Immature natural killer cell (primary cell): Measurements from ENCODE around the gene DOK5. TPM values are rescaled to one million over a fixed set of nuclear protein-coding genes. Genes with fewer than 3 reads are reported as not detected.

ENCODE experiments used
- DNase-seq, 3 donors: peaks; one replicate each; pipeline ENCODE4 v3.0.0; 2022; ENCODE audit warnings: mixed read lengths in 1 of 3
- H3K27ac Mint-ChIP-seq, 6 donors: one replicate each; pipeline ENCODE4 v1.8.0; 2020; ENCODE audit warnings: mixed read lengths in 6 of 6, mild to moderate bottlenecking in 5 of 6, inconsistent platforms in 4 of 6, moderate library complexity in 3 of 6
- H3K27me3 Mint-ChIP-seq, 3 donors: one replicate each; pipeline ENCODE4 v1.8.0; 2020 to 2021; ENCODE audit warnings: low read depth in 3 of 3, mild to moderate bottlenecking in 3 of 3, mixed read lengths in 3 of 3, moderate library complexity in 3 of 3, inconsistent platforms in 1 of 3
- H3K36me3 Mint-ChIP-seq, 3 donors: one replicate each; pipeline ENCODE4 v1.8.0; 2020; ENCODE audit warnings: mixed read lengths in 3 of 3, inconsistent platforms in 2 of 3, mild to moderate bottlenecking in 2 of 3
- H3K4me1 Mint-ChIP-seq, 2 donors: one replicate each; pipeline ENCODE4 v1.8.0; 2020; ENCODE audit warnings: inconsistent platforms in 2 of 2, mild to moderate bottlenecking in 2 of 2, mixed read lengths in 2 of 2, moderate library complexity in 1 of 2
- H3K4me3 Mint-ChIP-seq, 5 donors: one replicate each; pipeline ENCODE4 v1.8.0; 2020; ENCODE audit warnings: mild to moderate bottlenecking in 5 of 5, mixed read lengths in 5 of 5, inconsistent platforms in 3 of 5, moderate library complexity in 3 of 5
- H3K9me3 Mint-ChIP-seq, 6 donors: one replicate each; pipeline ENCODE4 v1.8.0; 2020; ENCODE audit warnings: mild to moderate bottlenecking in 6 of 6, mixed read lengths in 6 of 6, inconsistent platforms in 4 of 6, moderate library complexity in 3 of 6
- polyA plus RNA-seq, 3 donors: library from polyadenylated mRNA; unstranded; fragments of 300-500 nt; fragmentation: Illumina TruSeq; gene quantifications; one replicate each; pipeline ENCODE4 v1.2.3, GENCODE V29; 2021

DOK5 gene
- polyA plus RNA-seq, 3 donors from 2014 or later: not detected

DNA sequence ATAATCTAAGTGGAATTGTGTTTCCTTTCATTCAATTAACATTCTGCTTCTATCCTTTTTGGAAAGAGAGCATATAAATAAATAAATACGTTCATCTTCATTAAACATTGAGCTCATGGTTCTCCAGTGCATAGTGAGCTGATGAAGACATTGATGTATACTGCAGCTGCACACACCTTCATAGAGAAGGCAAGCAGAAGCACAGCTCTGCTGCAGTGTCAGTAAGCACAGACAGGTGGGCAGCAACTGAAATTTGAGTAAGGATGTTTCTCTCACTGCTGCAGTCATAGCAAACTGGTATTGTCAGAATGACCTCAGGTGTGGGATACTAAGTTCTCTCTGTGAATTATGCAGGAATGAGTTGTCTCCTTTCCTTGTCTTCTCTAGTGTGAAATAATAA is 202.9 kb downstream of the DOK5 start:
- Mint-ChIP-seq H3K4me3 (no peak overlapping the region), H3K9me3 (no peaks in the 10 kb centered on the region), H3K4me1 (no peaks in the 10 kb centered on the region), H3K27ac (no peak overlapping the region), H3K36me3 (no peaks in the 10 kb centered on the region), H3K27me3 (peaks cover 1 to 5% (median 1%) of the 10 kb centered on the region in 3 donors)
- no peak for DNase-seq

DNA sequence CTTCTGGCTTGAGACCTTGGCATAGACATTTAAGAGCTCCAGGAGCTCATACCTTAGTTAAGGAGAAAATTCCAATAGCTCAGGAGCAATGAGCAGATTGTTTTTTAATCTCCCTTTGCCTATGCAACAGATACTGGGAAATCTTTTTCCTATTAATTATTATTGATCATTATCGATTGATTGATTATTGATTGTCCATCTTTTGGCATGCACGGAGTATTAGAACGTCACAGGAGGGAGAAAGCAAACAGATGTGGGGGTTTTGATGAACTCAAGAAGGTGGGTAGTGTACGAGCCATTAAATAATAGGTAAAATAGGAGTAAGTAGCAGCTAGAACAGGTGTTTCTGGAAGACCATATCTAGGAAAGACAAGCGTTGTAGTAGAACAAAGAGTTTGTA is 205.0 kb downstream of the DOK5 start:
- peaks cover 0 to 6% (median 1%) of the 10 kb centered on the region in 3 donors for H3K27me3 Mint-ChIP-seq
- DNase-seq: no peak
- H3K36me3 Mint-ChIP-seq: no peaks in the 10 kb centered on the region
- H3K27ac Mint-ChIP-seq: no peak overlapping the region
- H3K9me3 Mint-ChIP-seq: no peaks in the 10 kb centered on the region
- H3K4me3 Mint-ChIP-seq: no peak overlapping the region
- H3K4me1 Mint-ChIP-seq: no peaks in the 10 kb centered on the region

DNA sequence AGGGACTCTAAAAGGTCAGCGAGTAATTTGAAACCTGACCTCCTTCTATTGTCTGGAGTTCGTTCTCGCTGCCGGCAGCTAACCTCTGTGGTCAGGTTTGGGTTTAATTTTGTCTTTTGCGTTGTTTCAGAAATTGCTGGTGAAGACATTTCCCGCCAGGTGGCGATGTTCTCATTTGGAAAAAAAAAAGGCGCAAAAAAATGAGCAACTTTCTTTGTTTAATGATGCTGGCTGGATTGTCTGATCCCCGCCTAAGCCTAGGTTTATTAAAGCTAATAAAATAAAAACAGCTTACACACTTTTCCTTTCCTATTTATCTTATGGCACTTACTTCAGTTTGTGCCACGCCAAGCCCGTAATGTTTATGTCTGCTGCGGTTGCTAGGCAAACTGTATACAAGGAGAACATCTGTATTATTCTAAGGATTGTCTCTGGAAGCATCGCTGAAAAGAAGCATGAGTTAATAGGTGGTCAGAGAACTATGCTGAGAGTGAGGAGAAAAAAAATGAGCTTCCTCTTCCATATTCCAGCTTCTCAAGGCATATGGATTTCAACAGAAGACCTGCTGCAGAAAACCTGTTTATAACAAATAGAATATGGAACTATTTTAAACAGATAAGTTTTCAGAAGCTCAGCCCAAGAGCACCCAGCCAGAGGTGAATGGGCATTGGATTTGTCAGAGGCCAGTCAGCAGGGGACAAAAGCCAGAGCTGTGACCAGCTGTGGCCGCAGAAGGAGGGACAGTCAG is 205.7 kb downstream of the DOK5 start:
- Mint-ChIP-seq H3K4me1 (no peaks in the 10 kb centered on the region), H3K36me3 (no peaks in the 10 kb centered on the region), H3K4me3 (no peak overlapping the region), H3K27me3 (peaks cover 0 to 7% (median 1%) of the 10 kb centered on the region in 3 donors), H3K27ac (no peak overlapping the region), H3K9me3 (no peaks in the 10 kb centered on the region)
- DNase-seq: no peak

DNA sequence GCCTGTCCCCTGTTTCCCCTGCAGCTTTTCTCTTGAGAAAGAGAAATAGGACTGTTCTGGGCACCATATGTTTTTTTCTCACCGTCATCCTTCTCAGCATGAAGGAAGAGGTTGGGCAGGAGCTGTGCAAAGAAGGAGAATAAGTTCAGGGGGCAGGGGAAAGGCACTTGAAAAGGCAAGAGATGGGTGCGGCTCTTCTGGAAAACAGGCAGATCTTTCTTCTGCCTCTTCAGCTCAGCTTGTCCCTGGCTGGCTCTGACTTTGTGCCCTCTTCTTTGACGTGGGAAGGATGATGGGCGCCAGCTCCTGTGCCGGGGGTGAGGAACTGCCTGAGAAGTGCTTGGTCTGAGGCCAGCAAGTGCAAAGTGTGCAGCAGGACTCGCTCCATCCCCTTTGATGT is 206.5 kb downstream of the DOK5 start:
- no peak for DNase-seq
- no peak overlapping the region for H3K27ac Mint-ChIP-seq
- peaks cover 0 to 7% (median 1%) of the 10 kb centered on the region in 3 donors for H3K27me3 Mint-ChIP-seq
- no peak overlapping the region for H3K4me3 Mint-ChIP-seq
- no peaks in the 10 kb centered on the region for H3K4me1 Mint-ChIP-seq
- H3K9me3 Mint-ChIP-seq: no peaks in the 10 kb centered on the region
- H3K36me3 Mint-ChIP-seq: no peaks in the 10 kb centered on the region

DNA sequence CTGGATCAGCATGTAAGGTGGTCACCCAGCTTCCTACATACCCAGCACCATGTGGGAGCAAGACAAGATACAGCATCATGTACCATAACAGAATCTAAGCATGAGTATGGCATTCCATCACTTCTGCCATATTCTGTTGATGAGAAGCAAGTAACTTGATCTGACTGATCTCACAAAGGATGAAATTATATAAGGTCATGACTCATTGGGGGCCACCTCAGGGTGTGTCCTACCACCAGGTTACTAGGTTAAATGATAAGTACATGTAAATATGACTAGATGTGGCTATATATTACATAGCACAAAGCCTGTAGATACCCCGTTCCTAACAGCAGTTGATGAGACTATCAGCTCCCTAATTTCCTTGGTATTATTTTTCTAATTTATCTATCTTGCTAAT is 213.1 kb downstream of the DOK5 start:
- no peaks in the 10 kb centered on the region for H3K9me3 Mint-ChIP-seq
- H3K36me3 Mint-ChIP-seq: no peaks in the 10 kb centered on the region
- H3K4me1 Mint-ChIP-seq: no peaks in the 10 kb centered on the region
- no peak for DNase-seq
- peaks cover 1 to 7% (median 4%) of the 10 kb centered on the region in 3 donors for H3K27me3 Mint-ChIP-seq
- H3K27ac Mint-ChIP-seq: no peak overlapping the region
- H3K4me3 Mint-ChIP-seq: no peak overlapping the region

DNA sequence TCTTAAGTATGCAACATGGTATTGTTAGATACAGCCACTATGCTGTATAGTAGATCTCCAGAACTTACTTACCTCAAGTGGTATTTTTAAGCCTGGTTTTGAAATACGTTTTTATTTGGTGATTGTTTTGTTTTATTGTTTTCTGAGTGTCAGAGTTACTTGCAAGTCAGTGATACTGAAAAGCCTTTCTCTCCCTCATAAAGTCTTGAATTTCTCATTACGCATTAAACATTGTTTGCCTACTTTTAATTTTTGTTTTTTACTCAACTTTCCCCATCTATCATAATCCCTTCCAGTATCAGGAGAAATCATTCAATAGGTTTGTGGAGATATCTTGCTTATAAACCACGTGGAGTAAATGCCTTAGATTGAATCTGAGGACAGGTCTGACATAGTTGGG is 214.9 kb downstream of the DOK5 start:
- peaks cover 1 to 10% (median 6%) of the 10 kb centered on the region in 3 donors for H3K27me3 Mint-ChIP-seq
- no peak for DNase-seq
- no peak overlapping the region for H3K27ac Mint-ChIP-seq
- no peaks in the 10 kb centered on the region for H3K36me3 Mint-ChIP-seq
- no peak overlapping the region for H3K4me3 Mint-ChIP-seq
- no peaks in the 10 kb centered on the region for H3K9me3 Mint-ChIP-seq
- H3K4me1 Mint-ChIP-seq: no peaks in the 10 kb centered on the region

DNA sequence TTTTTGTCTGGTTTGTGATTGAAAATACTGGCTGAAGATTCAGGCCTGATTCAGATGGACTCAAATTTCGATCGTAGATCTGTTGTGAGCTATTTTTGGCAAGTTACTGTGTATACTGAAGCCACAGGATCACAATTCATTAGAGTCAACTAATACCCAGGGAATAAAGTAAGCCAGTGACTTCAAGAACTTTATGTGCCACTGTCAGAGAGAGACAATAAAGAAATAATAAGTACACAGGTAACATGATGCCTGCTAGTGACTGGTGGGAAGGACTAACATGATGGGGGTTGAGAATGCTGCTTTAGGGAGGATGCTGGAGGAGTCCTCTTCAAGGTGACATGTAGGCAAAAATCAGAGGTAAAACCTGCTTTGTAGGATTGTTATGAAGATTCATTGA is 215.9 kb downstream of the DOK5 start:
- Mint-ChIP-seq H3K4me1 (no peaks in the 10 kb centered on the region), H3K27ac (no peak overlapping the region), H3K9me3 (no peaks in the 10 kb centered on the region), H3K4me3 (no peak overlapping the region), H3K27me3 (peaks cover 1 to 10% (median 4%) of the 10 kb centered on the region in 3 donors), H3K36me3 (no peaks in the 10 kb centered on the region)
- DNase-seq: no peak

DNA sequence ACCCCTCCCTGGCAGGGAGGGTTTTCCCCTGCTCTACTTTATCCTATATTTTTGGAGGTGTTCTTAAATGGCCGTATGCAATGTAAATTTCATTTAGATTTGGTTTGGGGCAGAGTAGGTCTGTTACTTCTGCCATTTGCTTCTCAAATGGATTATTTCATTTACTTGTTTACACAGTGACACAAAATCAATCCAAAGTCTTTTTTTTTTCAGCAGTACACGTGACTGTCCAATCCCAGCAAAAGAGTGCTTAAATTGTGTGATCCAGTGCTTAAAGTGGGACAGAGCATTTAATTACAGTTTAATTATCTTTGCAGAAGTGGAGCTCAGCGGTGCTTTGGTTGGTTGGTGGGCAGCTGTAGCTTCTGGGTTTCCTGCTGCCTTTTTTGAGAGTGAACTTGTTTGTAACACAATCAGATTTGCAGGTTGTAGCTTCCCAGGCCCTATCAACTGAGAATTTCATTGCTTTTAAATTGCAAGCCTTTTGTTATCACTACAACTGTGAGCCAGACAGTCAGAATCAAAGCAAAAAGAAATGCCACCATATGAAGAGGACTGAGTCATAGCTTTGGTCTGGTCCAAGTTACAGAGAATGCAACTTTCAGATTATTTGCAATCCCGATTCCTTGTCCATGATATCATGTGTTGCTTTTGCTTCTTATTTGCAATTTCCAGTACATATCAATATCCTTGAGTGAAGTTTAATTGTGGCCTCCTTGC is 216.9 kb downstream of the DOK5 start:
- Mint-ChIP-seq H3K27ac (no peak overlapping the region), H3K4me1 (no peaks in the 10 kb centered on the region), H3K36me3 (no peaks in the 10 kb centered on the region), H3K4me3 (no peak overlapping the region), H3K27me3 (peaks cover 4 to 10% (median 5%) of the 10 kb centered on the region in 3 donors), H3K9me3 (no peaks in the 10 kb centered on the region)
- DNase-seq: no peak

DNA sequence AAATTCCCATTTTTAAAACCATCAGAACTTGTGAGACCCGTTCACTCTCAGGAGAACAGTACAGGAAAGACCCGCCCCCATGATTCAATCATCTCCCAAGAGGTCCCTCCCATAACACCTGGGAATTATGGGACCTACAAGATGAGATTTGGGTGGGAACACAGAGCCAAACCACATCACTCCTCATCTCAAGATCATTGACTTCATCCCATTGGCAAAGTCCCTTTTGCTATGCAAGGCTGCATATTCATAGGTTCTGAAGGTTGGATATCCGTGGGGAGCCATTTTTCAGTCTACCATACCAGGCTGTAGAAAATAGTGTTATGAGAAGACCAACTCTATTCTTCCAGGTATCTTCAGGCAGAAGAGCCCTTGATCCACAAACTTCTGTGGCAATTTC is 219.1 kb downstream of the DOK5 start:
- H3K27ac Mint-ChIP-seq: no peak overlapping the region
- H3K9me3 Mint-ChIP-seq: no peaks in the 10 kb centered on the region
- no peak overlapping the region for H3K4me3 Mint-ChIP-seq
- DNase-seq: no peak
- peaks cover 5 to 10% (median 7%) of the 10 kb centered on the region in 3 donors for H3K27me3 Mint-ChIP-seq
- H3K36me3 Mint-ChIP-seq: no peaks in the 10 kb centered on the region
- no peaks in the 10 kb centered on the region for H3K4me1 Mint-ChIP-seq

DNA sequence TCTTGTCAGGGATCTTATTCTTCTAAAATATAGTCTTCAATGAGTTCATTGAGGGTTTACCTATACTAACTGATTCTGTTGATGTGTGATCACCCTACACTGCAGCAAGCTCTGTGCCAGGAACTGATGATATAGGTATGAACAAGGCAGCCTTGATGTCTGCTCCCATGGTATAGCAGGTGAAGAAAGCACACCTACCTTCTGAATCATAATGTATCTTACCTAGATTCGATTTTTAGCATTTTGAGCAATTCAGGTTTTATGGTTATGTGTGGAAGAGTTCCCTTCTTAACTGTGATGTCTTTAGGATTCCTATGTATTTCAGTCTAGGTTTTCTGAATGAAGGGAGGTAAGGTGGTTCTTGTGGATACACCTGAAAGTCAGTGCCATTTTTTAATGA is 223.0 kb downstream of the DOK5 start:
- no peak for DNase-seq
- Mint-ChIP-seq H3K4me3 (no peak overlapping the region), H3K36me3 (no peaks in the 10 kb centered on the region), H3K4me1 (no peaks in the 10 kb centered on the region), H3K27me3 (peaks cover 3 to 7% (median 4%) of the 10 kb centered on the region in 3 donors), H3K27ac (no peak overlapping the region), H3K9me3 (peaks cover 0 to under 1% (median 0%) of the 10 kb centered on the region in 6 donors)
